Fibroblast of gingiva (primary cell): ENCODE measurements around the gene VPS45.
"Not testable (repeated sequence)": the region's sequence is repeated elsewhere in the genome, so short reads cannot be mapped to it uniquely, and the experiment has no call there.

Experiments
- DNase-seq: peaks from one replicate; pipeline ENCODE4 v3.0.0-alpha.2; 2011; ENCODE audit warnings: low read depth

The VPS45 gene

GRCh38 chr1:150067184-150068108, at the start of gene VPS45:
TSS of gene VPS45 (plus strand) at chr1:150067776. CDS start at chr1:150067858, 82 bp downstream.
- peak; percentile 87 for DNase-seq

DNA sequence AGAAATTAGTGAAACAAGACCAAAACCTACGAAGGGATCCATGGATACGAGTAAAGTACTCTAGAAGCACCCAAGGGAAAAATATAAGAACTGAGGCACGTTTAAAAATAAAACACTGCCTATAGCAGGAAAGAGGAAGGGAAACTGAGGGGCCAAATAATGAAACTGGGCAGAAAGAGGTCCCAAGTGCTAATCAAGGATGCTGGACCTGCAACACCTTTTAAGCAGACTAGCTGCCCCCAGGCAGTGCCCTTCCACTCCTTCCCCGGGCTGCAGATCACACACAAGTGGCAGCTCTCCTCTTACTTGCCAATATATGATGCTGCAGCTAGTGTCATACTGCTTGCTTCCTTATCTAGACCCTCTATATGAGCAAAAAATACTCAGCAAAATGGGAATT, 49.4 kb upstream of the VPS45 start:
- DNase-seq, result no peak

GRCh38 chr1:150020711-150021110, 46.9 kb upstream of the VPS45 start:
- DNase-seq, result no peak

- no peak for DNase-seq
Measured at GRCh38 chr1:150021191-150021694, 46.3 kb upstream of the VPS45 start.

GRCh38 chr1:150022357-150022756, 45.2 kb upstream of the VPS45 start:
- no peak for DNase-seq

GRCh38 chr1:150024156-150024555, 43.4 kb upstream of the VPS45 start:
- no peak for DNase-seq

DNA sequence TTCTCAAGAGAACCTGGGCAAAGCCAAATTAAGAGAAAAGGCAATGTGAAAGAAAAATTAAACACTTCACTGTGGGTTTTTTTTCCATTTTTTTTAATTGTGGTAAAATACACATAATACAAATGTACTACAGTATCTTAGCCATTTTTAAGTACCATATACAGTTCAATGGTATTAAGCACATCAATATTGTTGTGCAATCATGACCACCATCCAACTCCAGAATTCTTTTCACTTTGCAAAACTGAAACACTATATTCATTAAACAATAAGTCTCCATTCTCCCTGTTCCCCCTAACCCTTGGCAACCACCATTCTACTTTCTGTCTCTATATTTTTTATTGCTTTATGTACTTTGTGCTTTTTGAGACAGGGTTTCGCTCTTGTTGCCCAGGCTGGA, 39.3 kb upstream of the VPS45 start:
- DNase-seq, result no peak

DNA sequence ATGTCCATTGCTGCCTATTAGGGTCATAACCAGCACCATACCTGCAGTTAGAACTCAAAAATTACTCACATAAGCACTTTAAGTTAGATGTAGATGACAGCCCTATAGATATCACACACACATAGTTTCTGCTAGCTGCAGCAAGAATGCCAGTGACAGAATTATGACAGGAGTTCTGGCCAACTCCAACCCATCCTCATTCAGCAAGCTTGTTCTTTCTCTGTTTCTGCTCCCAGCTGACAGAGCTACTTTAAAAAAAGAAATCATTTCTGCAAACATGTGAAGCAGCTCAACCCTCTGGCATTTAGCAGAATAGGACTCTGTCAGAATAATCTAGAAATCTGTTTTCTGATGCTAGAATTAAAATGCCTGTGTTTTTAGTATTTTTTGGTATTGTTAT, 33.2 kb upstream of the VPS45 start:
- no peak for DNase-seq

DNA sequence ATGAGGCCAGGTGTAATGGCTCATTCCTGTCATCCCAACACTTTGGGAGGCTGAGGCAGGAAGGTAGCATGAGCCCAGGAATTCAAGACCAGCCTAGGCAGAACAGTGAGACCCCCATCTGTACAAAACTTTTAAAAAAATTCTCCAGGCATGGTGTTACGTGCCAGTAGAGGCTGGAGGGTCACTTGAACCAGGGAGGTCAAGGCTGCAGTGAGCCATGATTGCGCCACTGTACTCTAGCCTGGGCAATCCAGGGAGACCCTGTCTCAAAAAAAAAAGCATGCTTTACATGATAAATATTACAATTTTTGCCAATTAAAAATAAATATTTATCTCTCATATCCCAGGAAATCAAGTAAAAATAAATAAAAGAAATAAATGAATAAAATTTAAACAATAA, 17.6 kb upstream of the VPS45 start:
- no peak for DNase-seq

- no peak for DNase-seq
Measured at GRCh38 chr1:150051089-150051373, 16.5 kb upstream of the VPS45 start.

- not testable (repeated sequence) for DNase-seq
Measured at GRCh38 chr1:150051905-150052412, 15.6 kb upstream of the VPS45 start.

DNA sequence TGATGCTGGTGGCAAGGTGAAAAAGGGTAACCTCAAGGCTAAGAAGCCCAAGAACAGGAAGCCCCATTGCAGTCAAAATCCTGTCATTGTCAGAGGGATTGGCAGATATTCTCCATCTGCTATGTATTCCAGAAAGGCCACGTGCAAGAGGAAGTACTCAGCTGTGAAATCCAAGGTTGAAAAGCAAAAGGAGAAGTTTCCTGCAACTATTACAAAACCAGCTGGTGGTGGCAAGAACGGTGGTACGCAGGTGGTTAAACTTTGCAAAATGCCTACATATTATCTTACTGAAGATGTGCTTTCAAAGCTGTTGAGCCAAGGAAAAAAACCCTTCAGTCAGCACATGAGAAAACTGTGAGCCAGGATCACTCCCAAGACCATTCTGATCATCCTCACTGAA, 13.7 kb upstream of the VPS45 start:
- no peak for DNase-seq

DNA sequence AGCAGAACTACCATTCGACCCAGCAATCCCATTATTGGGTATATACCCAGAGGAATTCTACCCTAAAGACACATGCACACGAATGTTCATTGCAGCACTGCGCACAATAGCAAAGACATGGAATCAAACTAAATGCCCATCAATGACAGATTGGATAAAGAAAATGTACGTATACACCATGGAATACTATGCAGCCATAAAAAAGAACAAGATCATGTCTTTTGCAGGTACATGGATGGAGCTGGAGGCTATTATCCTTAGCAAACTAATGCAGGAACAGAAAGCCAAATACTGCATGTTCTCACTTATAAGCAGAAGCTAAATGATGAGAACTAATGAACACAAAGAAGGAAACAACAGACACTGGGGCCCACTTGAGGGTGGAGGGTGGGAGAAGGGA, 12.1 kb upstream of the VPS45 start:
- not testable (repeated sequence) for DNase-seq

GRCh38 chr1:150056407-150056806, 11.2 kb upstream of the VPS45 start:
- DNase-seq, result no peak

GRCh38 chr1:150060260-150060659, 7.3 kb upstream of the VPS45 start:
- DNase-seq, result no peak

DNA sequence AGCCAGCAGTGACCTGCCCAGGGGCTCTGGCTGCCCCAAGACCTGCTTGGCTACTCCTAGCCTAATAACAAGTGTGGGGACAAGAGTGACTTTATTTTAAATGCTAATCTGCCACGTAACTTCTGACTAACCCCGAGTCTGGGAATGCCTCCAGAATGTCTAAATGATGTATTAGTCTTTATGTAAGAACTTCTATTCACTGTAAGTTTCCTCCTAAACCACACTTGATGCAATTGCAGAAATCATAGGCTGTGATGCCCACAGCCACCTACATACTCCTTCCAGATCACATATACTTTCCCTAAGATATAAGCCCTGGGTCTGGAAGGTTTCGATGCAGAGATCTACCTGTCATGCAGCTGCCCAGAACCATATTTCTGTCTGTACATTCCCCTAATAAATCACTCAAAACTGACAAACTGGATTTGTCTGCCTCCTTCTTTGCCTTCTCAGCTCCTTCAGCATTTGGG, 5.9 kb upstream of the VPS45 start:
- peak; percentile 61 for DNase-seq

DNA sequence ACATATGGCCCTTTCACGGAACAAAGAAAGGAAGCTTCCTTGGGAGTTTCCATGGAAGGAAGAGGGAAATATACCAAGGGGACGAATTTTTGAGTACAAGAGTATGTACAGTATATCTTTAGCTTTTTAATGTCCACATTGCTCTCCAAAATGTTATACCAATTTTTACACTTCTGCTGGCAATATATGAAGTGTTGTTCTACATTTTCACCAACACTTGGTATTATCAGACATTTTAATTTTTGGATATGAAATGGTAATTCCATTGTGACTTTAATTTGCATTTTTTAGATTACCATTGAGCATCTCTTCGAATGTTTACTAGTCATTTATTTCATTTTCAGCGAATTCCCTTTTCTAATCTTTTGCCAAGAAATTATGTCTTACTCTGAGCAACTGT, 5.5 kb upstream of the VPS45 start:
- no peak for DNase-seq

DNA sequence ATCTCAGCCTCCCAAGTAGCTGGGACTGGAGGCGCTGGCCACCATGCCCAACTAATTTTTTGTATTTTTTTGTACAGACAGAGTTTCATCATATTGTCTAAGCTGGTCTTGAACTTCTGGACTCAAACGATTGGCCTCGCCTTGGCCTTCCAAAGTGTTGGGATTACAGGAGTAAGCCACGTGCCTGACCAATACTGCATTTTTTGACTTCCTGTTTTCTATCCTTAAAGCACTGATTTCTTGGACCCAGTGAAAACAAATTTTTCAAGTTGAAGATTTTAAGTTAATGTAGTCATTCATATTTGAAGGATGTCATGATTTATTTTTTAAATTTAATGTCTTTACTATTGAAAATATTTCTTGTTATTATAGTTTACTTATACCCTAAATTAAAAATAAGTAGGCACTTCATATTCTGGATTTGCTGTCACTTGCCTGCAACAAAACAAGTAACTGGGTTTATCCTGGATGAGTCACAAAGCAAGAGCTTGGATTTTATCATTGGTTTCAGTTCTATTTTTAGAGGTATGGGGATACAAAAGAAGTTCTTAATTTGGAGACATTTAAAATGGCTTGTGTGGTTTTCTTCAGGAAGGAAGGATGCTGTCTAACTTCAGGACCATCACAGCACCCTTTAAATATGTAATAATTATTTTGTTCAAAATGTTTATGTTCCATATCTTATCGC, 2.2 kb upstream of the VPS45 start:
- DNase-seq, result peak; percentile 5

- DNase-seq, result no peak
Measured at GRCh38 chr1:150066328-150066727, 1.2 kb upstream of the VPS45 start.

GRCh38 chr1:150066838-150067183, 765 bp upstream of the VPS45 start:
- no peak for DNase-seq

- DNase-seq, result no peak
Measured at GRCh38 chr1:150068109-150068435, 496 bp downstream of the VPS45 start.

DNA sequence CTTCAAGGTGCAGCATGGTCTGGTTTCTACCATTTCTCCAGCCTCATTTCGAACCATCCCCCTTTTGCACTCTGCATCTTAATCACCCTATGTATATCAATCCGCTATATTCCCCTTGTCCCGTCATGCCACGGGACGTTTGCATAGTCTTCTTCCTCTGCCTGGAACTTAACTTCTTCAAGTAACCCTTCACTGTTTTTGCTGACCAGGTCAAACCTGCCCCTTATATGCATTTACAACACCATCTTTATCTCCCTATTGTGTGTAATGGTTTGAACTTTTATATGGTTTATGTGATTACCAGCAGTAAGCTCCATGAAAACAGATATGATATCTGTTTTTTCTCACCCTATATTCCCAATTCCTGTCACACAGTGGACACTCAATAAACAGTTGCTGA, 2.3 kb downstream of the VPS45 start:
- no peak for DNase-seq

DNA sequence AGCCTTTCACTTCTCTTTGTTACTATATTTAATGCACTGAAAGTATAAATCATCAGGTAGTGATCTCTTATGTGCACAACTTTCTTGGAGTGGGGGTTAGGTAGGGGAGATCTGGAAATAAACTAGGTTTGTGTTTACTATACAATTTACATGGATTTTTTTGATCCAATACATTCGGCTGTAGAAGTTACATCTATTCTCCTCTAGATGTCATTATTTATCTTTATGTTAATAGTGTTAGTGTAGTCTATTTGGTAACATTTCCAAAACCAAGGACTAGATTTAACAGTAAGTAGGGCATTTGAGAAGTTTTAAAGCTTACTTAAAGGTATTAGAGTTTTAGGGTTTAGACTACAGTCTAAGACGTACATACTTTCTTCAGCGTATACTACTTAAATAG, 5.4 kb downstream of the VPS45 start:
- peak; percentile 24 for DNase-seq
